ENCODE results near the gene TRH. TPM values are rescaled to one million over a fixed set of nuclear protein-coding genes. Genes with fewer than 3 reads are reported as not detected.

Gene TRH
- total and polyA plus RNA-seq, 2 experiments from 2014 or later: 0.27 TPM; not detected in 1

- no peaks in the 10 kb centered on the region for H3K9me2 ChIP-seq (replicated peaks; ENCODE audit: insufficient read depth)
- H3K4me1 ChIP-seq (ENCODE audit: insufficient read depth): no peaks in the 10 kb centered on the region
- H4K20me1 ChIP-seq (ENCODE audit: insufficient read depth, poor library complexity, severe bottlenecking): no peaks in the 10 kb centered on the region
- H3K9me3 ChIP-seq (ENCODE audit: low read depth): no peaks in the 10 kb centered on the region
- H2AFZ ChIP-seq: no peak overlapping the region
- H3K27me3 ChIP-seq: no peaks in the 10 kb centered on the region
- no peak overlapping the region for H3K27ac ChIP-seq
- H3K4me3 ChIP-seq: no peak overlapping the region
- WGBS (ENCODE audit: low lambda C conversion rate, missing lambda C conversion rate): 84% methylated on average over 4 of the region's 4 CpGs
- H3K79me2 ChIP-seq: no peaks in the 10 kb centered on the region
- H3K4me2 ChIP-seq: no peak overlapping the region
- DNase-seq (ENCODE audit: low spot score): no peak
- TF ChIP-seq EZH2phosphoT487 (IDR thresholded peaks at IDR 0.05; ENCODE audit: low read depth, severe bottlenecking, unreplicated experiment) (no peak), CTCF (IDR thresholded peaks at IDR 0.05; ENCODE audit: poor library complexity) (no peak), EZH2 (IDR thresholded peaks at IDR 0.05; ENCODE audit: borderline replicate concordance) (no peak)
- no peaks in the 10 kb centered on the region for H3K36me3 ChIP-seq (replicated peaks; ENCODE audit: insufficient read depth, low read depth)
These were observed 41.0 kb upstream of the TRH start for GRCh38 chr3:129933471-129933870.

DNA sequence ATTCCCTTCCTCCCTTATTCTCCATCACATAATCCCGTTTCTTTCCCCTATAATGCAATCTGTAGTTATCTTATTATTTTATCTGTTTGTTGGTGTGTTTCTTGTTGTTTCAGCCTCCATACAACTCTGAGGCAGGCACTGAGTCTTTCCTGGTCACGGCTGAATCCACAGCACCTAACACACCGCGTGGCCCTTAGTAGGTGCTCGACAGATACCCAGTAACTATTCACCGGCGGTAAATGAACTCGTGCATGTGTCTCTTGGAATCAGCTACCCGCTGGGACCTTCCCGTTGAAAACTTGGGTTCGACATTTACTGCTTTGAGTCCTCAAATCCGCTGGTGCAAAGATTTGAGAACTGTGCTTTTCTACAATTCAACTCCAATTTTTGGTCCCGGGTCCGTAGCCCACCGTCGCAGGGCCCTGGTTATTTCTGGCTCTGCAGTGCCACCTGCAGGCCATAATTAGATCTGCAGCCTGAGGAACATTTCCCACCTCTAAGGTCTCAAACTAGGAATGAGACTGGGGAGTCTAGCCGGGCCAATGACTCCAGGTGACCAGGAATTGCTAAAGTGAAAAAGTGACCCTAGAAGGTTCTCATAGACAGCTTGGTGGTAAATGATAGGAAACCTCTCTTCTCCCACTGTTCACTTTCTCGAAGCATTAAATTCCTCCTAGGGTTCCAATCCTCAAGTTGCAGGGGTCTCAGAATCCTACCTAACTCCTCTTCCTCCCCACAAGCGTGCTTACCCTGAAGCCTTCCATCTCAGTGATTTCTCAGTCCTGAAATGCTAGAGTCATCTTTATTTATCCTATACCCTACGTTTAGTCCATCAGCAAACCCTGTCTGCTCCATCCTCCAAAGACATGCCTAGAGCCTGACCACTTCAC lies 40.0 kb upstream of the TRH start:
- Histone ChIP-seq H3K4me3 (no peak overlapping the region), H3K36me3 (replicated peaks; ENCODE audit: insufficient read depth, low read depth) (no peaks in the 10 kb centered on the region), H4K20me1 (ENCODE audit: insufficient read depth, poor library complexity, severe bottlenecking) (no peaks in the 10 kb centered on the region), H3K79me2 (no peaks in the 10 kb centered on the region), H3K4me2 (peak overlapping the region; percentile 70), H3K9me3 (ENCODE audit: low read depth) (no peaks in the 10 kb centered on the region), H3K27me3 (no peaks in the 10 kb centered on the region), H2AFZ (peak overlapping the region; percentile 20), H3K4me1 (ENCODE audit: insufficient read depth) (no peaks in the 10 kb centered on the region), H3K9me2 (replicated peaks; ENCODE audit: insufficient read depth) (no peaks in the 10 kb centered on the region), H3K27ac (no peak overlapping the region)
- peak; percentile 52 for DNase-seq (ENCODE audit: low spot score)
- 36% methylated on average over 20 of the region's 20 CpGs for WGBS (ENCODE audit: low lambda C conversion rate, missing lambda C conversion rate)
- TF ChIP-seq CTCF (IDR thresholded peaks at IDR 0.05; ENCODE audit: poor library complexity) (peak; percentile 95), EZH2phosphoT487 (IDR thresholded peaks at IDR 0.05; ENCODE audit: low read depth, severe bottlenecking, unreplicated experiment) (no peak)

DNA sequence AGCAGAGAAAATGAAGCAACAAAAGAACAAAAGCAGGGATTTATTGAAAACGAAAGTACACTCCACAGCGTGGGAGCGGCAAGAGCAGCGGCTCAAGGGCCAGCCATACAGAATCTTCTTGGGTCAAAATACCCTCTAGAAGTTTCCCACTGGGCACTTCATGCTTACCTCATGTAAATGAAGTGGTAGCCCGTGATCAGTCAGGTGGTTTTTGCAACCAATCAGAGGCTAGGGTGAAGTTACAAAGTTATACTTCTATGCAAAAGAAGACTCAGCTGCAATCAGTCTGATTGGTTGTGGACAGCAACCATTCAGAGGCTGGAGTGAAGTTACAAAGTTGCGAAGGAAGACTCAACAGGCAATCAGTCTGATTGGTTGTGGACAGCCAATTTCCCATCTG lies 37.8 kb upstream of the TRH start:
- 81% methylated on average over 6 of the region's 6 CpGs for WGBS (ENCODE audit: low lambda C conversion rate, missing lambda C conversion rate)
- Histone ChIP-seq H3K9me2 (replicated peaks; ENCODE audit: insufficient read depth) (no peaks in the 10 kb centered on the region), H3K36me3 (replicated peaks; ENCODE audit: insufficient read depth, low read depth) (no peaks in the 10 kb centered on the region), H3K79me2 (no peaks in the 10 kb centered on the region), H2AFZ (no peak overlapping the region), H3K4me1 (ENCODE audit: insufficient read depth) (no peaks in the 10 kb centered on the region), H3K4me2 (no peak overlapping the region), H4K20me1 (ENCODE audit: insufficient read depth, poor library complexity, severe bottlenecking) (no peaks in the 10 kb centered on the region), H3K9me3 (ENCODE audit: low read depth) (no peaks in the 10 kb centered on the region), H3K4me3 (no peak overlapping the region), H3K27ac (no peak overlapping the region), H3K27me3 (no peaks in the 10 kb centered on the region)
- TF ChIP-seq EZH2phosphoT487 (IDR thresholded peaks at IDR 0.05; ENCODE audit: low read depth, severe bottlenecking, unreplicated experiment) (no peak), CTCF (IDR thresholded peaks at IDR 0.05; ENCODE audit: poor library complexity) (no peak), EZH2 (IDR thresholded peaks at IDR 0.05; ENCODE audit: borderline replicate concordance) (no peak)
- DNase-seq (ENCODE audit: low spot score): no peak

Data from hepatocyte (in vitro differentiated cells).